HK-2 (cell line): ENCODE data around the gene RASSF8.
"Not testable (repeated sequence)": the region's sequence is repeated elsewhere in the genome, so short reads cannot be mapped to it uniquely, and the experiment has no call there.

Experiments used
- DNase-seq: peaks from one replicate; pipeline ENCODE4 v3.0.0-alpha.2; 2018; ENCODE audit not compliant: unreplicated experiment

The RASSF8 gene

DNA sequence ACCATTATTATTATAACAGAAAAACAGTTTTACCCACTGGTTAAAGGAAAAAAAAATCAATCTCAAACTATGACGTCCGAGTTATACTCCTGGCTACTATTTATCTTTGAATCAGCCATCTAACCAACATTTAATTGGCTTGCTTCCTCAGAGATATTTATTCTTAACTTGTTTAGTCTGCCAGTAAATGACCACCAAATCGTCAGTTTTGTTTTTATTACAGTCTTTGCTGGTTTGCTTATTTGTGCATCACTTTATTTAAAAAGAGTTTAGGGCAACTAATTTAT, 71.2 kb downstream of the RASSF8 start:
- no peak for DNase-seq

DNA sequence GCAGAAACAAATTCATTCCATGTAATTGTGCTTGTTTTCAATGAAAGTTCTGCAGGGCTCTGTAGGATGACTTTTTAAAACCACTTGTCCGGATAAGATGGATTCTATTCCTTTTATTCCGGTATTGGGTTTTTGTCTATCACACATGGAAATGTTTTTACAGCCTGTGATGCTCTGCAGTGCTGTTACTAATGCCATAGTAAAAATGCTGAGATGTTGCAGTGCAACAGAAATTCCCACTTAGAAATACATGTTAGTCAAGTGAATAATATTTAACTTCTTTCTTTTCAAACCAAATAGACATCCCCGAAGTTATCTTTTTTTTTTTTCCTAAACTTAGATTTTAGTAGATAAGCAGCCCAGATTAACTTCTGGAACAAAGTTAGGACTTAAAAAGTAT, 71.9 kb downstream of the RASSF8 start:
- DNase-seq, result no peak

DNA sequence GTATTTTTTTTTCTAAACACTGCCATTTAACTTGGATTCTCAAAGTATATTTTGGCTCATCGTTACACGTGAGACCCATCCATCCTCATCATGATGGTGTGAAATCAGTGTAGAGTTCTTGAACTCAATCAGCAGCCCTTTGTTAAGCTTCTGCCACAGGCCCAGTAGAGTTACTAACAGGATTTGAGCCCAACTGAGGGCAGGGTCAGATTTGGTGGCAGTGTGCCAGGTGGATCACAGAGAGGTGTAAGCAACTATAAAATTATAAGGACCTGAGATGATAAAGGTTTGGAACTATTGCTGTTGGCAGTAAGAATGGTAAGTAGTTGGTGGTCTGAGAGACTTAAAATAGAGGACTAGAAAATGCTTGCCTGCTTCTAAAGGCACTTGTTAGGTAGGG, 72.8 kb downstream of the RASSF8 start:
- DNase-seq, result no peak

DNA sequence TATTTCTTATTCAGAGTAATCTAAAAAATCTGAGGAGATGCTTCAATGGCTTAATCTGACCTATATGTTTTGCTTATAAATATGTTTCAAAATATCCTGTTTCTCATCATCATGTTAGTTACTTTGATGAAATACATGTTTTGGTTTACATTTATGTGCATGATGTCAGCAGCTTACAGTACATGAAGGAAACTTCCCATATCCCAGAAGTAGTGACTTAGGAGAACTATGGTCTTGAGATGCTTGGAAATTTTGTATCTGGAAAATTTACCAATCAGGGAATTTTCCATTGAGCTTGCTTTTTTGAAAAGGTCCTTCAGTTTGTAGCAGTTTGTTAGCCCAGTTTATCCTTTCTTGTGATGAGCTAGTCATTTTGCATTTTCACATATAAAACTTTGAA, 73.3 kb downstream of the RASSF8 start:
- no peak for DNase-seq

DNA sequence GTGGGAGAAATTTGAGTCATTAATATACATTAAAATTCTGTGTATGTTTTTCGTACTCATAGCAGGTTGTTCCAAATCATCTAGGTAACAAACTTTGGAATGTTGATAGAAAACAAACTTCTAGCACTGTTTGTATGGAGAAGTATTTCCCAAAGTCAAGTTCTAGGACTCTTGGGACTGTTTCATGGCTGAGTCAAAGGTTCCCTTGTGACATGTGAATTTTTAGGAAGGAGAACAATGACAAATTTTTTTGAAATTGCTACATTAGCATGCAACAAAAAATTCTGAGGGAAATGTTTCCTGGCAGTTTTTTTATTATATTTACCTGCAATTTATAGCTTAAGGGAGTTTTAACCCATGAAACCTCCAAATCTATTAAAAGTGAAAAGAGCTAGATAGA, 73.8 kb downstream of the RASSF8 start:
- no peak for DNase-seq

DNA sequence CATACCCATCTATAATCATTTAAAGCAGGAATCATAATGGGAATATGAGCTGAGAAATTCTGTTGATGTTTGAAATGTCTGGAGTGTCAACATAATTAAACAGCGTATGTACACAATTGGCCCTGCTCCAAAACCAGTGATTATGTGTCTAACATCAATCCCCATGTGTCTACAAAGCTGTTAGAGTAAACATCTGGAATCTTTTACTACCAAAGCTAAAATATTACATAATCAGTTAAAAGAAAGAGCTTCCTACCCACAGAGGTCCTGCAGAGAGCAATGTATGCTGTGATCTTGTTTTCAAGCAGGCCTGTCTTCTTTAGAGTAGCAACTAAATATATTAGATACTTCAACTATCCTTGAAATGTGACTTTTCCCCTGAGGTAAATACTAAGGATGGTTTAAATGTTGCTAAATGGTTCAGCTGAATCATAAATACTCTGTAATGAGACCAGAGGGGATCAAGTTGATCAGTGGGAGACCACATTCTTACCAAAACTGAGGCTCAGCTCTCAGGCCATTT, 74.3 kb downstream of the RASSF8 start:
- DNase-seq, result no peak

DNA sequence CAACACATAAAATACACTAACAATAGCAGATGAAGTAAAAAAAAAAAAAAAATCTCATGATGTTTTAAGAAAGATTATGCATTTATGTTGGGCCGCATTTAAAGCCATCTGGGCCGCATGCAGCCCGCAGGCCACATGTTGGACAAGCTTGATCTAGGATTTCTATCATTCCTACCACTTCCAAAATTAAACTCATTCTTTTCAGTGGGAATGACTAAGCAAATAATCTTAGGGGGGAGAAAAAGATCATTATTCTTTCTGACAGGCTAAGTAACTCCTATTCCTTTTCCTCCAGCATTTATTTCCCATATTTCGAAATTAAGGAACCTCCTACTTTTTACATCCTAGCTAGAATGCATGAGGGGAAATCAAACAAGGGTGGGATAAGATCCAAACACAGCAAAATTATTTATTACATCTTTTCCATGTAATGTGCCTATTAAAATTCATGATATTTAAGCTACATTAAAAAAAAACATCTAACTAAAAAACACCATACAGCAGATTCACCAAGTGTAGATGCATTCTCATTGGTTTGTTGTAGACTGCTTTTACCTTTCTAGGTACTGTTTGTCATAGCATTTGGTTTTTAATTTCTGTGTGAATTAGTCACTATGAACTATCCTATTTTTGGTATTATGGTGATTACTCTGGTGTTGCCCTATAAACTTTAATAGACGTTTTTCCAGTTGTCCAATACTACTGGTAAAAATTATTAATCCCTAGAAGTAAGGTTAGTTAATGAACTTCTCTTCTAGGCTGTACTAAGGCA, 76.1 kb downstream of the RASSF8 start:
- no peak for DNase-seq

DNA sequence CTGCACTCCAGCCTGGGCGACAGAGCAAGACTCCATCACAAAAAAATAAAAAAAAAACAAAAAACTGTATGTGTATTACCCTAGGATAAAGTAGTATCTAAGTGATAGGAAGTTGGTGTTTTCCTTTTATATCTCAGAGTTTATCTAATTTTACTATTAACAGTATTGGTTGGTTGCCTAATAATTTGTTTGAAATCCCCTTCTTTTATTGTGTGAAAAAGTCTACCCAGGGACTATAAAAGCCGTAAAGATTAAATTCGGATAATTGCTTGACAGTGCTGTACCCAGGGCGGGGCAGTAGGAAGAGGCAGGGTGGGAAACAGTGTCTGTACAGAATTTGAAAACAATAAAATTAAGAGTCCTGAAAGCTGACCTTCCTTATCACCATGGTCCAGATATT, 78.4 kb downstream of the RASSF8 start:
- no peak for DNase-seq

DNA sequence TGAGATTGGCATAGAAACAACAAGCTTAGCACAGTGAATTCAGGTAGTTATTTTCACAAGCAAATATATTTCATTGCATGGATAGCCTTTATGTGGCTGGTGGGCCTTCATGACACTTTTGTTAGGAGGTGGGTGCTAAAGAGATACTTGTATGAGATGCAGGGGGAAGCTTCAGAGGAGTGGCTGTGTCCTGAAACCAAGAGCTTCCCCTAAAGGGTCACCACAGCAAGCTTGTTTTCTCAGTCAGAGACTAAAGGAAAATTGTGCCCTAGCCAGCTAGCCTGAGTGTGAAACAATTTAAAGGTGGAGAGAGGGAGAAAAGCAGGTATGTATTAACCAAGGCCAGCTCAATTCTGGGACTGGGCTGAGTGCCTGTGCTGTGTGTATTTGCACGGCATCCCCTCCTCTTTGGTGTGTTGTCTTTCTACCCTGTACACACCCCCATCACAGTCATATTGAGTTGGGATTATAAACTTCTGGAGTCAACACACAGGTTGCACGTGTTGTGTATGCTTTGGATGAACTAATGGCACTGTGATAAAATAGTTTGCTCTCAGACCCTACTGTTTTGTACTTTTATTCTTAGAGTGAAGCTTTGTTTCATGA, 79.2 kb downstream of the RASSF8 start:
- no peak for DNase-seq

DNA sequence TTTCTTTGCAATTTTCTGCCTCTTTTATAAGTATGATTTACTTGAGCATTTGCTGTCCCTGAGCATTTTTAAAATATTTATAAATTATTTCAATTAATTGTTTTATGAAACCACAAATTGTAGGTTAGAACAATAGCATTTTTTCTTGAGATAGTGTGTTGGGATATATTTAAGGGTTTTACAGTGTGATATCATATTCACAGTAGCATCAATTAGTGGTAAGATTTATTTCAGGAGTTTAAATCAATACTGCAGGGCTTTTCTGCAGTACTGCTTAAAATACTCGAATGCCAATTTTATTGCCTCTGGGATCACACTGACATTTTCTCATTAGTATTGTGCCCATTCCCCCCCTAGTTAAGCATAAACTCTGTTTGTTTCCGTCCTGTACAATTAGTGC, 84.2 kb downstream of the RASSF8 start:
- no peak for DNase-seq

DNA sequence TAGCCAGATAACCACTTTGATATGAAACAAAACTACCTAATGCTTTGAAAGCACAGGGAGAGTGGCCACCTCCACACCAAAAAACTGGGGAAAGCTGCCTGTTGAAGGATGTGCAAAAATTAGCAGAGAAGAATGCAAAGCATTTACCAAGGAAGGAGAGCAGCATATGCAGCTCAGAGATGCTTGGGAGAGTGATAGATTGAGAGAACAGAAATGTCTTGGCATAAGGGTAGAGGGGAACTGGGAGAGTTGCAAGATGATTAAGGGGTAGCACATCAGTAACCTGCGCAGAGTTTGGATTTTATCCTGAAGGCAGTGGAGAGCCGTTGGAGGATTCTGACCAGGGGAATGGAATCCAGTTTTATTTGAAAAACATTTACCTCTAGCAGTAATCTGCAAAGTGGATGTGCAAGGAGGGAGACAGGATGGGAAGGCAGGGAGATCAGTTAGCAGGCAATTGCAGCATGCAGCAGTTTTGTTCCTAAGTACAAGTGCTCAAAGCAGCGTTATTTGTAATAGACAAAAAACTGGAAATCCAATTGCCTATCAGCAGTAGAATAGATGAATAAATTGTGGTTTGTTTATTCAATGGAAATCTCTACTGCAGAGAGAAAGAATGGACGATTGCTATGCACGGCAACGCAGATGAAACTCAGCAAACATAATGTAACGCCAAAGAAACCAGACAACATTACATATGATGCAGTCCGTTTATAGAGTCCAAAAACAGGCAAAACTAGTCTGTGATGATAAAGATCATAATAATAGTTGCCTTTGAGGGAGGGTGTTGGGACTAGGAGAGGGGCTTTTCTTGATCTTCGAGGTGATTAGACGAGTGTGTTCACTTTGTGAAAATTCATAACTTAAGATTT, 84.9 kb downstream of the RASSF8 start:
- DNase-seq, result no peak

DNA sequence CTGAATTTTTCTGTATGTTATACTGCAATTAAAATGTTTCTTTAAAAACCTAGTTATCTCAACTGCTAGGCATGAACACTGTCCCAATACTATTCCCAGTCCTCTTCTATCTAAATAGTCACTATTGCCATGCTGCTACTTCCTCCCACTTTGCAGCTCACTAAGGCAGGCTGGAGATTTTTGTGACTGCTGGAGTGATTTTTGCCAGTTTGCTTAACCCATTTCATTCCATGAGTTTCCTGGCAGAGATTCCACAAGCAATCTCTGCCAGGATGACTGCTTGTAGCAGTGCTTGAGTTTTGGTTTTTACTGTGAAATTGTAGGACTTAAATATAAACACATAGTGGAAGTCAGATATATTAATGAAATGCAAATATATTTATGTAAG, 85.5 kb downstream of the RASSF8 start:
- DNase-seq, result no peak

DNA sequence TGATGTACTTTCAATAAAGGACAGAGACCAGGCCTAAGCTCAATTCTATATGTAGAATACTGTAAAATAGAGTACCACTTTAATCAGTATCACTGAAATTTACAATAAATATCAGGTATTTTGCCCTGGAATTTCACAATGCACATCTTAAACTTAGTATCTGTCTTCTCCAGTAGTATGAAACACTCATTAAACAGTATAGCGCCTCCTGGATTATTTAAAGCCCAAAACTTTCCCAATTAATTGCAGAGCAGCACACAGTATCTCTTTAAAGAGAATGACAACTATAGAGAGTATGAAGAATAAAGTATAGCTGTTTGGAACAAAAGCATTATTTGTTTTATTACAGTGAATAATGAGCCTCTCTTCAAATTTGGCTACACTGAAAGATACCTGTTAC, 86.1 kb downstream of the RASSF8 start:
- no peak for DNase-seq

DNA sequence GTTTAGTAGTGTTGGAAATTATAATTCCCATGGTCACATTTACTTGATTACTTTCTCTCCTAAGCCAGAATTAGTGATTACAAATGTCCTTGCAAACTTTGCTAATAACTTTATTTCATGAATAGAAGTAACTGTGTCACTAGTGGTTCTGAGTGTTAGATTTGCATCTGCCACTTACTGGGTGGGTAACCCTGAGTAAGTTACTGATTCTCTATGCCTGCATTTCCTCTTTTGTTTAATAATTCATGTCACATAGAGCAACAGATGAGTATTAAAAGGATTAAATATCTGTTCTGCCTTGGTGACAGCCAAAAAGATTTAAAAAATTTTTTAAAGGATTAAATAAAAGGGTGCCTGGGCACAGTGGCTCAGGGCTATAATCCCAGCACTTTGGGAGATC, 87.7 kb downstream of the RASSF8 start:
- no peak for DNase-seq

DNA sequence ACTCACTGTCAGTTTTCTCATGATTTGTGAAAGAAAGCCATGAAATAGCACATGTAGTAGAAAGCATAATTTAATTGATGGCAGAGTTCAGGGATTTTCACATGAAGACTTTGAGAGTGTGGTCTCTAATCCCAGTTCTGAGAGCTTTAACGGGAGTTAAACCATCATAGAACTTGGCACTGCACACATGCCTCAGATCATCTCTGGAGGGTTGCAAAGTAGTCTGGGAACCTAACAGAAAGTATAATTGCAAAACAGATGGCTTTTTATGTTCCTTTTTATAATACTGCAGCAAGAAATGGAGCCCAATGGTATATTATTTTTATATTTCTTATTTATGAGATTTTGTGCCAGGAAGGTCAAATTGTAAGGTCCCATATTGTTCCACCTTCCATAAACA, 88.4 kb downstream of the RASSF8 start:
- no peak for DNase-seq

DNA sequence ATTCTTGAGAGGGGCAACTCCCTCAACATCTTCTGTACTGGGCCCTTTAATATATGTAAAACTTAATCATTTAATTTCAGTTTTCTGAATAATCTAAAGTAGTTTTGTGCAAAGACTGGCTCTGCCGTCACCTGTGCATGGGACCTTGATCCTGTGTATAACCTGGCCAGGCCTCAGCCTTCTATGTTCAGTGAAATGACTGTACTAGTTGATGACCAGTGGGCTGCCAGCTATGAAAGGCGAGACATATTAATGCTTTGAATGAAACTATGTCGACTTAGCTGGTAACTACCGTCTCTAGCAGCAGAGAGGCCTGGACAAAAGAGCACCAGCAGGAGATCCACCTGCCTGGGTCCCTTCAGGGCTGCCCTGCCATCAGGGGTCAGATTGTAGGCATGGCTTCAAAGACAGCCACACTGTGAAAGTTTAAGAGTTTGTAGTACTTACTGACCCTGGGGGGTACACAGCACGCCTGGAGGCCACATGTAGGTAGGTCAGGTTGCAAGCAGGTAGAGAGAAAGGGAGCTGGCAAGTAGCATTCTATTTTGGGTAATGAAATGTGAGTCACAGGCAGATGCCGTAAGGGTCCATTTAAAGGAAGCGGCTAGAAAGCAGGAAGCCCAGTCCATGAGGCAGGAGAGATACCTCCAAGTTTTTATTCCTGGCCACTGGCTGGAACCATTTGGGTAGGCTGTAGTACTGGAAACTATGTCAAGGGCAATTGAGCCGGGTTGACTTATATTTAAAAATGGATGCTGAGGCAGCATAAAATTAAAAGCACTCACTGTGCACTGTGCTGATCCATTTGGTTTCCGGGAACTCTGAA, 89.1 kb downstream of the RASSF8 start:
- no peak for DNase-seq

DNA sequence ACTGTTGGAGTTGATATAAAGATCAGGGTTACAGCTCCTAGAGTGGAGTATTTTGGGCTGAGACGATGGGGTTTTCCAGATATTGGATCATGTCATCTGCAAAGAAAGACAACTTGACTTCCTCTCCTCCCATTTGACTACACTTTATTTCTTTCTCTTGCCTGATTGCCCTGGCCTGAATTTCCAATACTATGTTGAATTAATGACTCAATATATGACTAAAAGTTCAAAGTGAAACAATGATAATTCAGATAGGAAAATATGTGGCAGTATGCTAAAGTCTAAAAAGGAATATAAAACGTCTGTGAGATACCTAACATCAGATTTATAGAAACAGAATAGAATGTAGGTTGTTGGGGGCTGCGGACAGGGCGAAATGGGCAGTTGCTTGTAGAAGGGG, 94.2 kb downstream of the RASSF8 start:
- no peak for DNase-seq

DNA sequence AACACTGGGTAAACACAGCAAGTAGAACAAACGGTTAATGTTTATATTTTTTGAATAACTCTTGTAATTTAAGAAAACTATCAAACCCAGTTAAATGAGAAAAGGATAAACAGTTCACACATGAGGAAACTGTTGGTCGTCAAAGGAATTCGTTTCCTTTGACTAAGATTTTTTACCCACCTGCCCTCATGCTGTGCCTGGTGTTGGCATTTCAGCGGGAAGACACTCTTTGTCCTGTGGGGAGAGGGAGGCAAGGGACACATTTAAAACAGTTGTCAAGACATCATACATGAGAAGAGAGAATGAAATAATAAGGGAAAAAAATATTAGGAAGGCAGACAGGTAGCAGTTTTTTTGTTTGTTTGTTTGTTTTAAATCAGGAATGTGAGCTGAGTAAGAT, 95.9 kb downstream of the RASSF8 start:
- DNase-seq, result no peak

DNA sequence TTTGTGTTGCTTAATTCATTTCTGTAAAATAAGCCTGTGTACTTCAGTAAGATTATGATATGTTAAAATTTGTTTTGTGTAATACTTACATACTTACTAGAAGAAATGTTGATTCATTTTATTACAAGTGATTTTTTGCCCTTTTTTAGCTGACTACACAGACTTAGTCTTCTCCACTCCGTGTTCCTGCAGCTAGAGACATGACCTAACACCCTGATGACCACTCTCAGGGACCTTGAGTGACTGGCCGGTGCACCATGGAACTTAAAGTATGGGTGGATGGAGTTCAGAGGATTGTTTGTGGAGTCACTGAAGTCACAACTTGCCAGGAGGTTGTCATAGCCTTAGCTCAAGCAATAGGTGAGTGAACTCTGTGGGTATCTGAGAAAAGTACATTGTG, 96.6 kb downstream of the RASSF8 start:
- no peak for DNase-seq

DNA sequence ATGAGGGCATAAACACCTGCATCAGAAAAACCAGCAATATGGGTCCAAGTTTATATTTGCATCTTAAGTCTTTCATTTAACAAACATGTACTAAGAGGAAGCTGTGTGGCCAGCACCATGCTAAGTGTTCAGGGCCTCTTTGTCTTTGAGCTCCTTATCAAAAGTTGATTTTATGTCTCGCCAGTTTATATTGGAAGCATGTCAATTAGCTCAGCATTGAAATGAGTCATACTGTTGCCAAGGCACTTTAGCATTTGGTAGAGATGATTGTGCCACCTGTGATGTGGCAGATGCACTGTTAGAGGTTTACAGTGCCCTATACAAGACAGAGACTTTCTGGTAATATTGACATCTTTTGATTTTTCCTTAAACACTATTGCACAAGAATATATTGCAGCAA, 97.9 kb downstream of the RASSF8 start:
- no peak for DNase-seq

DNA sequence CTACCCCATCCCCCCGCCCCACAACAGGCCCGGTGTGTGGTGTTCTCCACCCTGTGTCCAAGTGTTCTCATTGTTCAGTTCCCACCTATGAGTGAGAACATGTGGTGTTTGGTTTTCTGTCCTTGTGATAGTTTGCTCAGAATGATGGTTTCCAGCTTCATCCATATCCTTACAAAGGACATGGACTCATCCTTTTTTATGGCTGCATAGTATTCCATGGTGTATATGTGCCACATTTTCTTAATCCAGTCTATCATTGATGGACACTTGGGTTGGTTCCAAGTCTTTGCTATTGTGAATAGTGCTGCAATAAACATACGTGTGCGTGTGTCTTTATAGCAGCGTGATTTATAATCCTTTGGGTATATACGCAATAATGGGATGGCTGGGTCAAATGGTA, 98.8 kb downstream of the RASSF8 start:
- not testable (repeated sequence) for DNase-seq

DNA sequence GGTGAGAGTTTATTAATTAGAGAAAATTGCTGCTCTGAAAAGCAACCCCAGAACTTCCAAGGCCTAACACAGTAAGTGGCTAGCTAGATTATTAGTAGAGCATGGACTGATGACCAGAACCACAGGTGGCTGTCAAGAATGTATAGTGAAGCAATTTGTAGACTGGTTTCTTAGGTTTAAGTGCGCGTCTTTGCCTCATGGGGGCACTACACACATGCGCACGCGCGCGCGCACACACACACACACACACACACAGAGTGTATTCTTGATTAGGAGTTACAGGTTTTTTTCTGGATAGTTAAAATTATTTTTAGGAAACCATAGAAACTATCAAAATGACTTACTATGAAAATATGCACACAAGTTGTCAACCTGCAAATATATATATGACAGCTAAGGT, 99.8 kb downstream of the RASSF8 start:
- DNase-seq, result no peak
